ENCODE data around the gene SLC16A5. TPM values are rescaled to one million over a fixed set of nuclear protein-coding genes. Genes with fewer than 3 reads are reported as not detected.

The SLC16A5 gene
- polyA plus RNA-seq, 4 donors = 23.5 to 35.4 (median 32.2) TPM

DNA sequence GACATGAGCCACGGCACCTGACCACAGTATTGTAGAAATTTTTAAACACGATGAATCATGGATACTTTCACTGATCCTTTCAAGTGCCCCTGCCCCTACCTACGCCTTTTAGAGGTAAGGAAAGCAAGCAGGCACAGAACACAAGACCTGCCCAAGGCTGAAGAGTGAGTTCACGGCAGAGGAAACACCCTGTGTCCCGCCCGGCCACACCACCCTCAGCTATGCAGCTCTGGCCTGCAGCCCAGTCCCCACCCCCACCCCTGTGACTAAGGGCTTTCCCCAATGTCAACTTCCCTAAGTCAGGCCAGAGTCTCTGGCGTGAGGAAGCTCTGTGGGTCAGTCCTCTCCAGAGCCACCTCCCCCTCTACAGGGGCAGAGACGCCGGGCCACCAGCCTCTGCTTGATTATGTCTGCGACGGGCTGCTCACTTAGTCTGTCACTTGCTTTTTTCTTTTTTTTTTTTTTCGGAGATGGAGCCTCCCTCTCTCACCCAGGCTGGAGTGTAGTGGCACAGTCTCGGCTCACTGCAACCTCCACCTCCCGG is 8.4 kb downstream of the SLC16A5 start:
- FAIRE-seq (no peak), DNase-seq (peak; percentile 96 to 98)
- H3K27ac ChIP-seq (ENCODE audit: low read depth in 1 of 3, low read length in 2 of 3) = peak overlapping the region; percentile 67 to 80 (median 78)
- H3K9me3 ChIP-seq (ENCODE audit: control insufficient read depth in 2 of 2, insufficient read depth in 1 of 2, low read depth in 1 of 2, low read length in 1 of 2) = no peaks in the 10 kb centered on the region
- H3K27me3 ChIP-seq (ENCODE audit: control insufficient read depth in 3 of 3, insufficient read depth in 3 of 3, low read length in 3 of 3) = no peaks in the 10 kb centered on the region
- peaks cover 4 to 70% (median 16%) of the 10 kb centered on the region in 3 donors for H3K36me3 ChIP-seq (ENCODE audit: control insufficient read depth in 3 of 3, insufficient read depth in 2 of 3, low read depth in 1 of 3, low read length in 3 of 3)
- 6 to 36% (median 25%) methylated on average over 14 of the region's 14 CpGs for WGBS, 3 donors
- peaks cover 0 to 49% (median 2%) of the 10 kb centered on the region in 3 donors for H3K4me1 ChIP-seq (ENCODE audit: control insufficient read depth in 3 of 3, insufficient read depth in 2 of 3, low read depth in 1 of 3, low read length in 2 of 3)
- H3K4me3 ChIP-seq (ENCODE audit: low read depth in 1 of 3, low read length in 3 of 3) = no peak overlapping the region

GRCh38 chr17:75097865-75098264 is 10.1 kb downstream of the SLC16A5 start:
- Histone ChIP-seq H3K4me1 (ENCODE audit: control insufficient read depth in 3 of 3, insufficient read depth in 2 of 3, low read depth in 1 of 3, low read length in 2 of 3) (peaks cover 0 to 32% (median 2%) of the 10 kb centered on the region in 3 donors), H3K4me3 (ENCODE audit: low read depth in 1 of 3, low read length in 3 of 3) (no peak overlapping the region), H3K27ac (ENCODE audit: low read depth in 1 of 3, low read length in 2 of 3) (no peak overlapping the region), H3K9me3 (ENCODE audit: control insufficient read depth in 2 of 2, insufficient read depth in 1 of 2, low read depth in 1 of 2, low read length in 1 of 2) (no peaks in the 10 kb centered on the region), H3K36me3 (ENCODE audit: control insufficient read depth in 3 of 3, insufficient read depth in 2 of 3, low read depth in 1 of 3, low read length in 3 of 3) (peaks cover 4 to 82% (median 16%) of the 10 kb centered on the region in 3 donors), H3K27me3 (ENCODE audit: control insufficient read depth in 3 of 3, insufficient read depth in 3 of 3, low read length in 3 of 3) (no peaks in the 10 kb centered on the region)
- WGBS, 3 donors = 90 to 94% (median 92%) methylated on average over 7 of the region's 7 CpGs
- FAIRE-seq = no peak
- DNase-seq = no peak

DNA sequence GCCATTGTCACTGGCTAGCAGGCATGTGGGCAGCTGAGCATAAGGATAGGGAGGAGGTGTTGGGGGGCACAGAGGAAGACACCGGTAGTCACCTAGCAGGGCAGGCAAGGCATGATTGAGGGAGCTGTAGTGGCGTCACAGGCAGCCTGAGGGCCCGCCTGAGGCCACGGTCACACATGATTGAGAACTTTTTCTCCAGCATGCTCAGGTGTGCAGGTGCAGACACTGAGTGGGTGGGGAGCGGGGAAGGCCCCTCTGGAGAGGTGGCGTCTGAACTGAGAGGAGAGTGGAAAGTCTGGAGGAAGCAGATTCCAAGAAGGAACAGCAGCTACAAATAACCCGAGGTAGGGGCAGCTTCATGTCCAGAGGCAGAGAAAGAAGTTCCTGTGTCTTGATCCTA is 11.1 kb downstream of the SLC16A5 start:
- Histone ChIP-seq H3K4me3 (ENCODE audit: low read depth in 1 of 3, low read length in 3 of 3) (no peak overlapping the region), H3K4me1 (ENCODE audit: control insufficient read depth in 3 of 3, insufficient read depth in 2 of 3, low read depth in 1 of 3, low read length in 2 of 3) (peaks cover 0 to 22% (median 0%) of the 10 kb centered on the region in 3 donors), H3K27ac (ENCODE audit: low read depth in 1 of 3, low read length in 2 of 3) (no peak overlapping the region), H3K36me3 (ENCODE audit: control insufficient read depth in 3 of 3, insufficient read depth in 2 of 3, low read depth in 1 of 3, low read length in 3 of 3) (peaks cover 4 to 78% (median 19%) of the 10 kb centered on the region in 3 donors), H3K9me3 (ENCODE audit: control insufficient read depth in 2 of 2, insufficient read depth in 1 of 2, low read depth in 1 of 2, low read length in 1 of 2) (no peaks in the 10 kb centered on the region), H3K27me3 (ENCODE audit: control insufficient read depth in 3 of 3, insufficient read depth in 3 of 3, low read length in 3 of 3) (no peaks in the 10 kb centered on the region)
- DNase-seq = no peak
- no peak for FAIRE-seq
- 87 to 94% (median 88%) methylated on average over 7 of the region's 7 CpGs for WGBS, 3 donors

GRCh38 chr17:75099881-75100595 is 12.3 kb downstream of the SLC16A5 start:
- peaks cover 0 to 14% (median 0%) of the 10 kb centered on the region in 3 donors for H3K4me1 ChIP-seq (ENCODE audit: control insufficient read depth in 3 of 3, insufficient read depth in 2 of 3, low read depth in 1 of 3, low read length in 2 of 3)
- no peaks in the 10 kb centered on the region for H3K9me3 ChIP-seq (ENCODE audit: control insufficient read depth in 2 of 2, insufficient read depth in 1 of 2, low read depth in 1 of 2, low read length in 1 of 2)
- H3K36me3 ChIP-seq (ENCODE audit: control insufficient read depth in 3 of 3, insufficient read depth in 2 of 3, low read depth in 1 of 3, low read length in 3 of 3) = peaks cover 4 to 79% (median 24%) of the 10 kb centered on the region in 3 donors
- FAIRE-seq (no peak), DNase-seq (no peak)
- H3K27me3 ChIP-seq (ENCODE audit: control insufficient read depth in 3 of 3, insufficient read depth in 3 of 3, low read length in 3 of 3) = no peaks in the 10 kb centered on the region
- 95 to 97% (median 97%) methylated on average over 28 to 31 of the region's 31 CpGs for WGBS, 3 donors
- H3K4me3 ChIP-seq (ENCODE audit: low read depth in 1 of 3, low read length in 3 of 3) = no peak overlapping the region
- no peak overlapping the region for H3K27ac ChIP-seq (ENCODE audit: low read depth in 1 of 3, low read length in 2 of 3)

- Histone ChIP-seq H3K36me3 (ENCODE audit: control insufficient read depth in 3 of 3, insufficient read depth in 2 of 3, low read depth in 1 of 3, low read length in 3 of 3) (peaks cover 4 to 84% (median 24%) of the 10 kb centered on the region in 3 donors), H3K4me3 (ENCODE audit: low read depth in 1 of 3, low read length in 3 of 3) (no peak overlapping the region), H3K27ac (ENCODE audit: low read depth in 1 of 3, low read length in 2 of 3) (no peak overlapping the region), H3K9me3 (ENCODE audit: control insufficient read depth in 2 of 2, insufficient read depth in 1 of 2, low read depth in 1 of 2, low read length in 1 of 2) (no peaks in the 10 kb centered on the region), H3K4me1 (ENCODE audit: control insufficient read depth in 3 of 3, insufficient read depth in 2 of 3, low read depth in 1 of 3, low read length in 2 of 3) (no peaks in the 10 kb centered on the region), H3K27me3 (ENCODE audit: control insufficient read depth in 3 of 3, insufficient read depth in 3 of 3, low read length in 3 of 3) (no peaks in the 10 kb centered on the region)
- 61 to 72% (median 68%) methylated on average over 12 of the region's 12 CpGs for WGBS, 3 donors
- FAIRE-seq (no peak), DNase-seq (no peak)
Measured at GRCh38 chr17:75102385-75102821, 14.6 kb downstream of the SLC16A5 start.

DNA sequence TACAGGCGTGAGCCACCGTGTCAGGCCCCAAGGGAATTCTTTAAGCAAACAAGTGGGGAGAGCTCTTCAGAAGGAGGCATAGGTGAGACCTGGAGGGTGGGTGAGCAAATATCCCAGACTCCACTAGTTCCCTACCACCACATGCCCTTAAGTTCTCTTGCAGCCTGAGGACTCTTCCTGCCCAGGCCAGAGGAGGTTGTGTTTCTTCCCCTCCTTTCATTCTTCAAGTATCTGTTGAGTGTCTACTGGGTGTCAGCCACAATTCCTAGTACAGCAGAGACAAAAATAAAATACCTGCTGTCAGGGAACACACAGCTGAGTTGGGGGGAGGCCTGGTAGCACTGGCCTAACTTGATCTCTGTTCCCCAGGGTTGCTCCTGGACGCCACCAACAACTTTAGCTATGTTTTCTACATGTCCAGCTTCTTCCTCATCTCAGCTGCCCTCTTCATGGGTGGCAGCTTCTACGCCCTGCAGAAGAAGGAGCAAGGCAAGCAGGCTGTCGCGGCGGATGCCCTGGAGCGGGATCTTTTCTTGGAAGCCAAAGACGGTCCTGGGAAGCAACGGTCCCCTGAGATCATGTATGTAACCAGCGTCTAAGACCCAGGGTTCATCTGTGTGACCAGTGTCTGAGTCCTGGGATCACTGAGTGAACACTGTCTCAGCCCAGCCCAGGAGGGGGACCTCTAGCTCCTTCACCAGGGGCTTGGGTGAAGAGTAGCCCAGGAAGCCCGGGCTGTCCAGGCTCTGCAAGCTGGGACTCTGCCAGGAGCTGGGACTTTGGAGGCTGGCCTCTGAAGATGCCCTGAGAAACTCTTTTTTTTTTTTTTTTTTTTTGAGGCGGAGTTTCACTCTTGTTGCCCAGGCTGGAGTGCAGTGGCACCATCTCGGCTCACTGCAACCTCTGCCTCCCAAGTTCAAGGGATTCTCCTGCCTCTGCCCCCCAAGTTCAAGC is 16.1 kb downstream of the SLC16A5 start:
- Histone ChIP-seq H3K4me3 (ENCODE audit: low read depth in 1 of 3, low read length in 3 of 3) (no peak overlapping the region), H3K27ac (ENCODE audit: low read depth in 1 of 3, low read length in 2 of 3) (no peak overlapping the region), H3K36me3 (ENCODE audit: control insufficient read depth in 3 of 3, insufficient read depth in 2 of 3, low read depth in 1 of 3, low read length in 3 of 3) (peaks cover 4 to 69% (median 23%) of the 10 kb centered on the region in 3 donors), H3K9me3 (ENCODE audit: control insufficient read depth in 2 of 2, insufficient read depth in 1 of 2, low read depth in 1 of 2, low read length in 1 of 2) (no peaks in the 10 kb centered on the region), H3K4me1 (ENCODE audit: control insufficient read depth in 3 of 3, insufficient read depth in 2 of 3, low read depth in 1 of 3, low read length in 2 of 3) (peaks cover 0 to 2% (median 0%) of the 10 kb centered on the region in 3 donors), H3K27me3 (ENCODE audit: control insufficient read depth in 3 of 3, insufficient read depth in 3 of 3, low read length in 3 of 3) (no peaks in the 10 kb centered on the region)
- no peak for FAIRE-seq
- no peak for DNase-seq
- 88 to 92% (median 88%) methylated on average over 13 to 14 of the region's 14 CpGs for WGBS, 3 donors

GRCh38 chr17:75105126-75106080 is 17.6 kb downstream of the SLC16A5 start:
- DNase-seq (peak; percentile 68 to 79), FAIRE-seq (no peak)
- Histone ChIP-seq H3K4me3 (ENCODE audit: low read depth in 1 of 3, low read length in 3 of 3) (no peak overlapping the region), H3K4me1 (ENCODE audit: control insufficient read depth in 3 of 3, insufficient read depth in 2 of 3, low read depth in 1 of 3, low read length in 2 of 3) (peaks cover 0 to 10% (median 3%) of the 10 kb centered on the region in 3 donors), H3K27ac (ENCODE audit: low read depth in 1 of 3, low read length in 2 of 3) (no peak overlapping the region), H3K9me3 (ENCODE audit: control insufficient read depth in 2 of 2, insufficient read depth in 1 of 2, low read depth in 1 of 2, low read length in 1 of 2) (no peaks in the 10 kb centered on the region), H3K36me3 (ENCODE audit: control insufficient read depth in 3 of 3, insufficient read depth in 2 of 3, low read depth in 1 of 3, low read length in 3 of 3) (peaks cover 2 to 54% (median 12%) of the 10 kb centered on the region in 3 donors), H3K27me3 (ENCODE audit: control insufficient read depth in 3 of 3, insufficient read depth in 3 of 3, low read length in 3 of 3) (no peaks in the 10 kb centered on the region)
- WGBS, 3 donors = 47 to 58% (median 56%) methylated on average over 20 of the region's 20 CpGs

All from small intestine (tissue), 7 donors.